GM12891 (cell line): Measurements from ENCODE around the gene PI4K2A.
"Not testable (repeated sequence)": the region's sequence is repeated elsewhere in the genome, so short reads cannot be mapped to it uniquely, and the experiment has no call there.

ENCODE experiments used
- DNase-seq: peaks from one replicate; pipeline ENCODE4 v3.0.0; 2011; ENCODE audit warnings: low spot score; ENCODE audit not compliant: insufficient read length
- FAIRE-seq: peaks from 2 replicates; lab custom pipeline; 2011; peaks lifted over from hg19 to GRCh38; lab: Jason Lieb, UNC
- PAX5 ChIP-seq: IDR thresholded peaks from 2 replicates; pipeline ENCODE4 v1.6.1; 2011; ENCODE audit warnings: low read length, moderate library complexity, mild to moderate bottlenecking; ENCODE audit not compliant: insufficient read depth, severe bottlenecking
- POLR2A ChIP-seq: IDR thresholded peaks from 2 replicates; pipeline ENCODE4 v1.6.1; 2011; ENCODE audit warnings: low read depth, low read length, control low read depth
- POLR2AphosphoS5 ChIP-seq: IDR thresholded peaks from 2 replicates; pipeline ENCODE4 v1.6.1; 2011; ENCODE audit warnings: low read depth, low read length, control low read depth
- POU2F2 ChIP-seq: IDR thresholded peaks from 2 replicates; pipeline ENCODE4 v1.6.1; 2011; ENCODE audit warnings: low read depth, mild to moderate bottlenecking, control low read depth, low read length, moderate library complexity
- SPI1 ChIP-seq: IDR thresholded peaks from 2 replicates; pipeline ENCODE4 v1.6.1; 2011; ENCODE audit warnings: low read depth, low read length, control low read depth
- TAF1 ChIP-seq: IDR thresholded peaks from 2 replicates; pipeline ENCODE4 v1.6.1; 2011; ENCODE audit warnings: low read depth, low read length, control low read depth

The PI4K2A gene

DNA sequence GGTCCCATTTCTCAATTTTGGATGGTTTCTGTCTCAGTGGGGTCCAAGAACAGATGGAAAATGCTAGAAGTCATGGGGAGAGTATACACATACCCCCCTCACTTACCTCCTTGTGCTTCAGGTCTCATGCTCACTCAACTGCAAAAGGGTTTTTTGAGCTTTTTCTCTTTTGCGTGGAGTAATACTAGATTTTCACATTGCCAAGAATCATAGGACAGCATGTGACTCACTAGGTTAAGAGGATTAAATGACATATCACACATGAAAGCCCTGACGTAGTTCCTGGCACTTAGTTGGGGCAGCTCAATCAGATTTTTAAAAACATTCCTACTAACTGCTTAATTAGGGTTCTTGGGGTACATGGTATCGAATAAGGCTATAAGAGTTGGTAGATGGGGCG lies 4.5 kb downstream of the PI4K2A start:
- FAIRE-seq, result no peak
- DNase-seq, result no peak
- TF ChIP-seq PAX5 (no peak), TAF1 (no peak), SPI1 (no peak), POLR2A (no peak), POLR2AphosphoS5 (no peak), POU2F2 (no peak)

- no peak for FAIRE-seq
These were observed 7.1 kb downstream of the PI4K2A start for GRCh38 chr10:97647556-97647955.

DNA sequence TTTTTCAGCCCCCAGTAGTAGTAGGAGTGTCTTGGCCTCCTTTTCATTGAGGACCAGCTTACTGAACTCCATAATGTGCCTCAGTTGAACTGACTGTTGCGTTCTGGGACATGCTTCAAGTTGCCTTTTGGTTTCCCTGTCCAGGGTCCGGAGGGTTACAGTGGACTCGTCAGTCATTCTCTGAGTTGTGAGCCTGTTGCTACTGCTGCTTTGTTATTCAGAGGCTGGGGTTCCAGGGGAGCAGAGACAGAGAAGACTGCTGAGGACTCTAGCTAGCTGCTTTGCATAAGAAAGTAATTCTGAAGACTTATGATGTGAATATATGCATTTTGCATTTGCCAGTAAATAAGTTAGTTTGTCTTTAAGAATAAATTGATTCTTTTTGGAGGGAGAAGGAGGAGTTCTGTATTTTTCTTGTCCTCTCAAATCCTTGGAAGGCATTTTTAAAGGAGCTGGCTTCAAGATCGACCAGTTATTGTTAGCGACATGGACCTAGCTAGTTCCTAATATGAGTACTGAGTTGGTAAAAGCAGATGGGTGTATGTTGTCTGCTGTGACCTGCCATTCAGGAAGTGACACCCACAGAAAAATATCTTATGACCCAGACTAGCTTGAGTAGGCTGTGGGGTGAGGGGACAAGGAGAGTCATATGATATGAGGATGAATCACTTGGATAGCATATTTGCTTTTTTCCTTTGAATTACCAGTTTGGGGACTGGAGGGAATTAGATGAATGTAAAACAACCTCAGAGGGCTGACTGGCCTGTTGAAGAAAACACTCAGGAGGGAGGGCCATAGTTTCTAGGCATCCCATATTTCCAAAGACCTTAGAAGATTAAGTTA lies 8.3 kb downstream of the PI4K2A start:
- peak; percentile 67; the same call in 1 of the 2 replicates for TF ChIP-seq POLR2A
- peak; percentile 22; the same call in 1 of the 2 replicates for TF ChIP-seq TAF1
- TF ChIP-seq SPI1, result peak; percentile 49
- no peak for TF ChIP-seq POU2F2
- TF ChIP-seq PAX5, result no peak
- TF ChIP-seq POLR2AphosphoS5, result no peak
- DNase-seq (peak; percentile 39), FAIRE-seq (peak; percentile 85)

More at GRCh38 chr10:97647556-97647955, 7.1 kb downstream of the PI4K2A start:
- DNase-seq, result no peak
- TF ChIP-seq POLR2AphosphoS5 (no peak), TAF1 (no peak), POLR2A (no peak), SPI1 (no peak), PAX5 (no peak), POU2F2 (no peak)

- not testable (repeated sequence) for DNase-seq, FAIRE-seq
These were observed 8.9 kb downstream of the PI4K2A start for GRCh38 chr10:97649405-97649750.

GRCh38 chr10:97650726-97651125 lies 10.3 kb downstream of the PI4K2A start:
- no peak for FAIRE-seq
- no peak for DNase-seq
- TF ChIP-seq POLR2AphosphoS5 (no peak), POLR2A (no peak), POU2F2 (no peak), SPI1 (no peak), PAX5 (no peak), TAF1 (no peak)

GRCh38 chr10:97651773-97652172 lies 11.3 kb downstream of the PI4K2A start:
- no peak for DNase-seq

GRCh38 chr10:97656777-97657176 lies 16.3 kb downstream of the PI4K2A start:
- DNase-seq (no peak), FAIRE-seq (no peak)
- TF ChIP-seq TAF1, result no peak
- TF ChIP-seq PAX5, result no peak
- no peak for TF ChIP-seq POU2F2
- TF ChIP-seq POLR2AphosphoS5, result no peak
- no peak for TF ChIP-seq SPI1
- no peak for TF ChIP-seq POLR2A

More at GRCh38 chr10:97651773-97652172, 11.3 kb downstream of the PI4K2A start:
- no peak for TF ChIP-seq POU2F2
- TF ChIP-seq POLR2A, result no peak
- TF ChIP-seq POLR2AphosphoS5, result no peak
- no peak for TF ChIP-seq PAX5
- TF ChIP-seq SPI1, result no peak
- TF ChIP-seq TAF1, result no peak
- FAIRE-seq, result no peak

DNA sequence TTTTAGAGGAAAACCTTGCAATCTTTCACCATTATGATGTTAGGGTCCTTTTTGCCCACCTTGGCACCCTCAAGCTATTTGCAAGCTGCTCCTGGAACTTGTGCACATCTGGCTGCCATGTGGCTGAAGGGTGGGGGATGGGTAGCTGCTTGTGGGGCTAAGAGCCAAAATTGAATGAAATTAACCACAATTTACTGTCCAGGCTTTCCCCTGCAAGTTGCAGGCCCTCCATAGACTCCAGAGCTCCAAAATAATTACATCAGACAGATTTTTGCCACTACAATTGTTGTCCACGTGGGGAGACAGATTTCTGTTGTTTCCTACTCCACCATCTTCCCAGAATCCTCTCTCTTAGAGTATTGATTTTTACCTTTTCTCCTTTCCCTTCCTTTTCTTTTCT lies 19.1 kb downstream of the PI4K2A start:
- FAIRE-seq (no peak), DNase-seq (no peak)
- no peak for TF ChIP-seq SPI1
- no peak for TF ChIP-seq POLR2A
- TF ChIP-seq POU2F2, result no peak
- TF ChIP-seq PAX5, result no peak
- no peak for TF ChIP-seq TAF1
- no peak for TF ChIP-seq POLR2AphosphoS5

- no peak for FAIRE-seq
- DNase-seq, result no peak
- no peak for TF ChIP-seq POLR2AphosphoS5
- no peak for TF ChIP-seq SPI1
- TF ChIP-seq PAX5, result no peak
- no peak for TF ChIP-seq POU2F2
- TF ChIP-seq TAF1, result no peak
- no peak for TF ChIP-seq POLR2A
These were observed 23.9 kb downstream of the PI4K2A start for GRCh38 chr10:97664282-97664850.

GRCh38 chr10:97666992-97667391 lies 26.5 kb downstream of the PI4K2A start:
- TF ChIP-seq POLR2A, result no peak
- no peak for TF ChIP-seq SPI1
- TF ChIP-seq PAX5, result no peak
- TF ChIP-seq TAF1, result no peak
- no peak for TF ChIP-seq POU2F2
- no peak for TF ChIP-seq POLR2AphosphoS5
- DNase-seq (no peak), FAIRE-seq (no peak)

DNA sequence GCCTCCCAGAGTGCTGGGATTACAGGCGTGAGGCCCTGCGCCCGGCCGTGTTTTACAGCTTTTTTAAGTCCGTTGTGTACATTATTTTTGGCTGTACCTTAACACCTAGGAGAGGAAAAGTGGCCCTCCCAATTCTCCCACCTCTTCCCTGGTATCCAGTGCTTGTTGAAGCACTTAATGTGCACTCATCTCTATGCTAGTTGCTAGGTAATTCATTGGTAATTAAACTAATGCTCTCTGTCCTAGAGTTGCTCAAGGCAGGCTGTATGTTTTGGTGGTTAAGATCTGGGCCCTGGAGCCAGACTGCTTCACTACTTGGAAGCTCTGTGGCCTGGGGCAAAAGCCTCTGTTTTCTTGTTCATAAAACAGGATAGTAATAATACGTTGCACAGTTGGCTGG lies 27.0 kb downstream of the PI4K2A start:
- no peak for FAIRE-seq
- no peak for DNase-seq
- no peak for TF ChIP-seq SPI1
- TF ChIP-seq POLR2A, result no peak
- no peak for TF ChIP-seq TAF1
- TF ChIP-seq POLR2AphosphoS5, result no peak
- TF ChIP-seq POU2F2, result no peak
- TF ChIP-seq PAX5, result no peak
